ENCODE data around the gene TTN. TPM values are rescaled to one million over a fixed set of nuclear protein-coding genes. Genes with fewer than 3 reads are reported as not detected.
"Not testable (repeated sequence)": the region's sequence is repeated elsewhere in the genome, so short reads cannot be mapped to it uniquely, and the experiment has no call there.

The TTN gene
- total RNA-seq, 1 experiment from 2014 or later, result 0.02 TPM

DNA sequence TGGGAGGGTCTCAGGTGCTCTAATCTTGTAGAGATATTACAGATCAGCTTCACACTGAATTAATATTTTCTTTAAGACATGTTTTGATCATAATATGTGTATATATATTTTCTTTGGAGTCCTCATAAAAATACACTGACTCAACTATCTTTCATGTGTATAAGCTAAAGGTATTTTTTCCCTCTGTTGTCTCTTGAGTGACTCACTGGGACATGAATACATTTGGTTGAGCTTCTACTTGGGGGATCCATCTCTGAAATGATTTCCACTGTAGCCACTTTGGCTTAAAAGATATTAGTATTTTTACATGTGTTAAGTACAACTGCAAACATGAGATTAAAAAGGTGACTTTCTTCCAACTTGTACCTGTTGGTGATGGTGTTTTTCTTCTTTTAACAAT, 140.8 kb downstream of the TTN start:
- DNase-seq (ENCODE audit: low spot score), result no peak

DNA sequence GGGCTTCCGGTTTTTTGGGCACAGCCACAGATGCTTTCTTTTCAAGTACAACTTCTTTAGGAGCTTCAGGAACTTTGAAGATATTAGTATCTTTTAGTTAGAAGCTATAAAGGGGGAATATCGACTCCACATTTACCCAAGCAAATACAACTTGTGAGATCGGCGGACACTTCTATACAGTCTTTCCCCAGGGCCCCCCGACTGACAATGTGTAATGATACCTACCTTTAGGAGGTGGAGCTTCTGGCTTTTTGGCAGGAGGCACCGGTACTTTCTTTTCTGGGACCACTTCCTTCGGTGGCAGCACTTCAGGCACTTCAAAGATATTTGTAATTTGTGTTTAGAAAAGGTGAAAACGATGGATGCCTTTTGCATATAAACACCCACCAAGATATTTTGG, 148.7 kb downstream of the TTN start:
- not testable (repeated sequence) for DNase-seq (ENCODE audit: low spot score)

- DNase-seq (ENCODE audit: low spot score), result no peak
These were observed 156.7 kb downstream of the TTN start for GRCh38 chr2:178650554-178650953.

- DNase-seq (ENCODE audit: low spot score), result no peak
These were observed 162.3 kb downstream of the TTN start for GRCh38 chr2:178644919-178645318.

- DNase-seq (ENCODE audit: low spot score), result no peak
These were observed 165.7 kb downstream of the TTN start for GRCh38 chr2:178641498-178641897.

DNA sequence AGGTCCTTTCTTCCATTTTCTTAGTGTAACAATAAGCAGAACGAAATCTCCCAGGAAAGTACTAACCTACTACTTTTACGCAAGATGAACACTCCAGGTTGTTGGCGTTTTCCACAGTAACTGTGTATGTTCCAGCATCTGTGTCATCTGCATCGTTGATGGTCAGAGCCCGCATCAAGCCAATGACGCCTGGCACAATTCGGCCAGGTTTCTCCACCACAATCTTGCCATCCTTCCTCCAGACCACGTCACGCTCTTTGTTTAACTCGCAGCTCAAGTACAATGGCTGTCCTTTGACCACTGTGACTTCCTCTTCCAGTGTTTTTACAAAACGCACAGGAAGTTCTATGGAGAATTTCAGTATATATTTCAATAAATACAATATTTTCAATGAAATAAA, 171.3 kb downstream of the TTN start:
- DNase-seq (ENCODE audit: low spot score), result no peak

GRCh38 chr2:178632729-178633128, 174.5 kb downstream of the TTN start:
- no peak for DNase-seq (ENCODE audit: low spot score)

DNA sequence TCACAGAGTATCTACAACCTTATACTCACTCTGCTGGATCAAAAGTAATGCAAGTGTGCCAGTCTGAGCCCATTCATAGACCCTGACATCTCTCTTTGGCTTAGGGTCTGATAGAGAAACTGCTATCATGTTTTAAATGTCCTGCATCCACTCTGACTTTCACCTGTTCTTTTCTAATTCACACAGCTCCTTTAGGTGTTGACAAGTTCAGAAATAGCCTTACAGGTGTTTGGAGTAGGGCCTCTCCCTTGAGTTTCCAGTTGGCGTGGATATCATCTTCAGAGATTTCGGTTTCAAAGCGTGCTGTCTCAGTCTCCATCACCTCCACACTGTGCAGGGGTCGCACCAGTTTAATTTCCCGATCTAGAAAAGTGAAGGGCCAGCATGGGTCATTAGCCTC, 176.6 kb downstream of the TTN start:
- no peak for DNase-seq (ENCODE audit: low spot score)

DNA sequence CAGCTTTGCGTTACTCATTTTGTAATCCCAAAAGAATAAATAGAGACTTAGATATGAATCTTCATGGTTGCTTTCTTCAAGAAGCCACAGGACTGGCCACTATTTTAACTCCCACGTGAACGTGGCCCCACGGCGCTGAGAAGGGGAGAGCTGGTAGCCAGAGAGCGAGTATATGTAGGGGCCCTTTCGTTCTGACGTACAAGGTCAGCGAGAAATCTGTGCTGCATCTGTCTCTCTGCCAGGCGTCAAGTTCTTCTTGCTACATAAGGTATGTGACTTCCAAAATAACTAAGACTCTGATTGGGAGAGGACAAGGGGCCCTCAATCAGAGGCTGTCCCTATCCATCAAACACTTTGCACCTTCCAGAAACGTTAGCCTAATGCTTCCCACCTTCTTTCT, 177.8 kb downstream of the TTN start:
- DNase-seq (ENCODE audit: low spot score), result no peak

- DNase-seq (ENCODE audit: low spot score), result no peak
These were observed 178.6 kb downstream of the TTN start for GRCh38 chr2:178628605-178629004.

DNA sequence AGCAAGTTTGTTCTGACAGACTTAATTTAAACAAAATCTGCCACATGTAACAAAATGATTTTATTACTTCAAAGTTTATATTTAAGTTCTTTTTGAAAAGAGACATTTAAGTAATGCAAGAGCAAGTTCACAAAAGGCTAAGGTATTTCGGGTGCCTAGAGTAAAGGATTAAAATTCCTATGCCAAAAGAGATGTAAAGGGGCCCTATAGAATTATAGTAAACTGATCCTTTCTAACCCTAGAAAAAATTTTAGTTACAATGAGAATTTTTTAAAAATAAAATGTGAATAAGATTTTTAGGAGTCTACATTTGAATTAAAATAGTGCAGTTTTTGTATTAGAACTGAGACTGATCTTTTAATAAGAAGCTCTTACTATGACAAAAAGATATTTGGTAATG, 179.8 kb downstream of the TTN start:
- no peak for DNase-seq (ENCODE audit: low spot score)

- DNase-seq (ENCODE audit: low spot score), result no peak
These were observed 191.3 kb downstream of the TTN start for GRCh38 chr2:178615969-178616368.

DNA sequence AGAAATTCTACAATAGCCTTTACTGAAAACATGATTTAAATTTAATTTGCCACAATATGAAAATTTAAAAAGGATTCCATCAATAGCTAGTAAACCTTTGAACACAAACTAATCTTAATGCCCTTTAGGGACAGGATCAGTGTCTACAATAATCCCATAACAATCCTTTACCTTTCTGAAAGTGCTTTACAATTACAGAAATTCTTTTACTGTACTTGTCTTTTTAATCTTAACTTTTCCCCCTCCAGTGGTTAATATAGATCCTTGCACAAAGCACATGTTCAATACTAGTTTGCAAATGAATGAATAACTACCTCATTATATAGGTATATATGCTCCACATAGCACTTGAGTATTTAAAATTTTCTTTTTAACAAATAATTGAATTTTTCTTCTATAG, 204.3 kb downstream of the TTN start:
- no peak for DNase-seq (ENCODE audit: low spot score)

GRCh38 chr2:178592655-178593054, 214.6 kb downstream of the TTN start:
- no peak for DNase-seq (ENCODE audit: low spot score)

DNA sequence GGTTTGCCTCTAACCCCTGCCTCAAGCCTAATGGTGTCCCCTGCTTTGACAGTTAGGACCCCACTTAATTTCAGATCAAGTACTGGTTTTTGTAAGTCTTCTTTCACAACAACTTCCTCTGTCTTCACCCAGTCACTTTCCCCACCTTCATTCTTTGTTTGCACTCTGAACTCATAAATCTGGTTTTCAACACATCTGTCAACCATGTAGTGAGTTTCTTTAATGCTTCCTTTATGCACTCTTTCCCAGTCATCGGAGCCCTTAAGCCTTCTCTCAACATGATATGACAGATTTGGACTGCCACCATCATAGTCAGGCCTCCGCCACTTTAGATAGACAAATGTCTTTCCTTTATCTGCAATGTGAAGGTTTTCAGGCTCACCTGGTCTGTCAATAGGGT, 217.9 kb downstream of the TTN start:
- no peak for DNase-seq (ENCODE audit: low spot score)

GRCh38 chr2:178584666-178585065, 222.6 kb downstream of the TTN start:
- no peak for DNase-seq (ENCODE audit: low spot score)

DNA sequence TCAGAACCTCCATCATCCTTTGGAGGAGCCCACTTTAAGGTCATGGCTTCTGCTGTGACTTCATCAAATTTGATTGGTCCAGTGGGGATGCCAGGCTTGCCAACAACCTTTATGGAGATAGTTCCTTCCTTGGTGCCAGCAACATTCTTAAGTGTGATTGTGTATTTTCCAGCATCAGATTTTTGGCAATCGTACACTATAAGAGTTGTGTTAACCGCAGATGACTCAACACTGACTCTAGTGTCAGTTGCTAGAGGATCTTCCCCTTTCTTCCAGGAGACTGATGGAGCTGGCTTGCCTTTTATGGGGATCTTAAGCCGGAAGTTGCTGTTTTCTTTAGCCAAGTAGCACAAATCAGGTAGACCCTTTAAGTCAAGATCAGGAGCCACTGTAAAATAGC, 228.2 kb downstream of the TTN start:
- peak; percentile 71 for DNase-seq (ENCODE audit: low spot score)

- DNase-seq (ENCODE audit: low spot score), result no peak
These were observed 232.4 kb downstream of the TTN start for GRCh38 chr2:178574789-178575188.

DNA sequence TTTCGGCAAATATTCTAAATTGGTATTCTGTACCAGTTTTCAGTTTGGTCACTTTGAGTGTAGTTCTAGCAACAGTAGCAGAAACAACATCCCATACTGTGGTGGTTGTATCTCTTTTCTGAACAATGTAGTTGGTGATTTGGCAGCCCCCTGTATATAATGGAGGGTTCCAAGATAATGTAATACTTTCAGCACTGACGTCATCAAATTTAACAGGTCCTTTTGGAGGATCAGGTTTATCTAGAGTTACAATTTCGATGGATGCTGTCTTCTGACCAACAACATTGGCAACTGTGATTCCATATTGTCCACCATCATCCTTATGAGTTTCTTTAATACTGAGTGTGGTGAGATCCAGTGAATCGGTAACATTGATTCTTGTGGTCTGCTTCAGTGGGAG, 239.0 kb downstream of the TTN start:
- DNase-seq (ENCODE audit: low spot score), result no peak

DNA sequence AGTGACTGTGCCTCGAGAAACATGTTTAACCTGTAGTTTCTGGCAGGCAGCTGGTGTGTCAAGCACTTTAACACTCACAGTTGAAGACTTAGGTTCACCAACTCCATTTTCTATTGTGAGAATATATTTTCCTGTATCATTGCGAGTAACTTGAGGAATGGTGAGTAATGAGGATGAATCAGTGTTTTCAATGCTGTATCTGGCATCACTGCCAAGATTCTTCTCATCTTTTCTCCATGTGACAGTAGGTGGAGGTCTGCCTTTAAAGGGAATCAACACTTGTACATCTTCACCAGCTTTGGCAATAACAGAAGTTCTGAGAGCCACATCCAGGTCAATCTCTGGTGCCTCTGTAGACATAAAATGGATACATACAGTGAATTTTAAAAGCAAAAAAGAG, 254.2 kb downstream of the TTN start:
- peak; percentile 85 for DNase-seq (ENCODE audit: low spot score)

GRCh38 chr2:178550352-178550751, 256.9 kb downstream of the TTN start:
- no peak for DNase-seq (ENCODE audit: low spot score)

GRCh38 chr2:178542569-178542968, 264.7 kb downstream of the TTN start:
- no peak for DNase-seq (ENCODE audit: low spot score)

DNA sequence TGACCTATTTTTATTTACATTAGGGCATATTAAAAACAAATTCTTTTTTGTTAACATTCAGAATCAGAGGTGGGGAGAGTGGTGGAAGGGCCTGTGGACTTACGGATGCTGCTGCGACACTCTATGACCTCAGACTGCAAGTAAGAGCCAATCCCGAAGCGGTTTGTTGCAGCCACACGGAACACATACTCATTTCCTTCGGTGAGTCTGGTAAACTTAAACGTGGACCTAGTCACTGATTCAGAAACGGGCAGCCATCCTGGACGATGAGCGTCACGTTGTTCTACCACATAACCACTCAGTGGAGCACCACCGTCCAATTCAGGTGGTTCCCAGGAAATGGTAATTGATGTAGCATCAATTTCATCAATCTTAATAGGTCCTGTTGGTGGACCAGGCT, 265.1 kb downstream of the TTN start:
- DNase-seq (ENCODE audit: low spot score), result no peak

DNA sequence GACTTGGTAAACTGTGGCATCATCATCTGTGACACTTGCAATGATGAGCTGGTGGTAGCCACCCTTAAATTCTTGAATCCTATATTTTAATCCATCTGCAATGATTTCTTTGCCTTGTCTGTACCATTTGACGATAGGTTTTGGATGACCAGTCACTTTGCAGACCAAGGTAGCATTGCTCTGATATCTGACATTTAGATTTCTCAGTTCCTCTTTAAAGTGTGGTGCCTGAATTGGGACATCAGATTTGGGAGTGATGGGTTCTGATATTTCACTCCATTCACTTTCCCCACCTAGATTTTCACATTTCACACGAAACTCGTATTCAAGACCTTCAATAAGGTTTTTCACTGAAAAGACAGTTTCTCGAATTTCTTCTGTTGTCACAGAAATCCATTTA, 271.2 kb downstream of the TTN start:
- DNase-seq (ENCODE audit: low spot score), result no peak

- no peak for DNase-seq (ENCODE audit: low spot score)
These were observed 276.1 kb downstream of the TTN start for GRCh38 chr2:178531168-178531567.
